Common myeloid progenitor, CD34-positive (primary cell): ENCODE results near the gene TRIM31.
A peak's percentile ranks its signal among the peaks of the same experiment; 100 is the strongest.

Experiments used
- CTCF ChIA-PET: fragments of 350-600 bp; sonication (Branson Sonifier 250); formaldehyde crosslinking; loops from one replicate; lab custom pipeline; 2021; ENCODE audit warnings: antibody characterized with exemption; lab: Charles Lee
- POLR2A ChIA-PET: fragments of 350-600 bp; sonication (Branson Sonifier 250); formaldehyde crosslinking; loops from one replicate; lab custom pipeline; 2021; ENCODE audit warnings: antibody characterized with exemption; lab: Charles Lee
- DNase-seq, 3 donors: peaks; one replicate each; pipeline versions ENCODE4 v3.0.0 to v3.0.0-alpha.2; 2013
- H3K27ac ChIP-seq, 2 experiments: 1 replicate in 1 of 2; 2 replicates in 1 of 2; pipeline ENCODE4 v1.7.0; 2013; ENCODE audit warnings: inconsistent platforms in 2 of 2, low read length in 2 of 2, mild to moderate bottlenecking in 2 of 2, low read depth in 1 of 2, moderate library complexity in 1 of 2; ENCODE audit not compliant: severe bottlenecking in 2 of 2, insufficient read depth in 1 of 2, poor library complexity in 1 of 2
- H3K27me3 ChIP-seq, 5 experiments: replicated peaks in 2 of 5; 1 replicate in 3 of 5; 2 replicates in 2 of 5; pipeline versions ENCODE4 v1.6.1 to v1.7.0; 2013; ENCODE audit warnings: low read length in 4 of 5, mild to moderate bottlenecking in 2 of 5, moderate library complexity in 2 of 5, inconsistent platforms in 1 of 5; ENCODE audit not compliant: insufficient read depth in 5 of 5, control insufficient read depth in 4 of 5
- H3K36me3 ChIP-seq, 4 experiments: 1 replicate in 2 of 4; 2 replicates in 2 of 4; pipeline versions ENCODE4 v1.6.1 to v1.7.0; 2013; ENCODE audit warnings: low read length in 3 of 4, control low read depth in 1 of 4, mild to moderate bottlenecking in 1 of 4; ENCODE audit not compliant: control insufficient read depth in 4 of 4, insufficient read depth in 4 of 4
- H3K4me1 ChIP-seq, 4 experiments: 1 replicate in 3 of 4; 2 replicates in 1 of 4; pipeline versions ENCODE4 v1.6.1 to v1.7.1; 2013; ENCODE audit warnings: low read length in 3 of 4, mild to moderate bottlenecking in 3 of 4, control low read depth in 1 of 4, inconsistent platforms in 1 of 4, moderate library complexity in 1 of 4; ENCODE audit not compliant: control insufficient read depth in 4 of 4, insufficient read depth in 4 of 4; ENCODE audit errors: control extremely low read depth in 1 of 4
- H3K4me3 ChIP-seq, 7 experiments: 1 replicate in 4 of 7; 2 replicates in 3 of 7; pipeline versions ENCODE4 v1.5.1 to v1.7.0; 2013; ENCODE audit warnings: mild to moderate bottlenecking in 7 of 7, low read length in 6 of 7, moderate library complexity in 6 of 7, inconsistent platforms in 2 of 7, low read depth in 2 of 7, control low read depth in 1 of 7; ENCODE audit not compliant: insufficient read depth in 4 of 7, control insufficient read depth in 1 of 7; ENCODE audit errors: extremely low read depth in 1 of 7
- H3K9me3 ChIP-seq, 5 experiments: 1 replicate in 4 of 5; 2 replicates in 1 of 5; pipeline versions ENCODE4 v1.6.1 to v1.7.1; 2013; ENCODE audit warnings: low read length in 4 of 5, mild to moderate bottlenecking in 2 of 5, inconsistent platforms in 1 of 5, low read depth in 1 of 5, moderate library complexity in 1 of 5; ENCODE audit not compliant: control insufficient read depth in 4 of 5, insufficient read depth in 2 of 5; ENCODE audit errors: control extremely low read depth in 1 of 5
- WGBS: methylation state at CpG from one replicate; pipeline ENCODE4 v1.1.5; 2013; ENCODE audit not compliant: insufficient coverage; 5-methylcytosine and 5-hydroxymethylcytosine counted together

Gene TRIM31

DNA sequence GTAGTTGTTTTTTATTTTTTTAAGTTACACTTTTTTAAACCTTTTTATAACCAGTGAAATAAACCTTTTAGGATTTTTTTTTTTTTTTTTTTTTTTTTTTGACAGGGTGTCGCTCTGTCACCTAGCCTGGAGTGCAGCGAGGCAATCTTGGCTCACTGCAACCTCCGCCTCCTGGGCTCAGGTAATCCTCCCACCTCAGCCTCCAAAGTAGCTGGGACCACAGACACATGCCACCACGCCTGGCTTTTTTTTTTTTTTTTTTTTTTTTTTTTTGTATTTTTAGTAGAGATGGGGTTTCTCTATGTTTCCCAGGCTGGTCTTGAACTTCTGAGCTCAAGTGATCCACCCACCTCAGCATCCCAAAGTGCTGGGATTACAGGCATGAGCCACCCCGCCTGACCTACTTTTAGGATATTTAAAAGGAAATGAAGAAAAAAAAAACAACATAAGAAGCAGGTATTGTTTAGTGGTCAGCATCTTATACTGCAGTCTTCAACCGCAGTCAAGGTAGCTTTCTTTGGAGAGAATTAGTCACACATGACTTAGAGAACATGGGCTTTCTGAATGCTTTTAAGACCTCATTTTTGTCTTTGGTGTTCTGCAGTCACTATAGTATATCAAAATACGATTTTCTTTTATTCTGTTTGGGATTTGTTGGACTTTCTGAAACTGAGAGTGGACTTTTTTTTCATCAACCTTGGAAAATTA, 50.3 kb downstream of the TRIM31 start:
- POLR2A ChIA-PET: no interaction called here

DNA sequence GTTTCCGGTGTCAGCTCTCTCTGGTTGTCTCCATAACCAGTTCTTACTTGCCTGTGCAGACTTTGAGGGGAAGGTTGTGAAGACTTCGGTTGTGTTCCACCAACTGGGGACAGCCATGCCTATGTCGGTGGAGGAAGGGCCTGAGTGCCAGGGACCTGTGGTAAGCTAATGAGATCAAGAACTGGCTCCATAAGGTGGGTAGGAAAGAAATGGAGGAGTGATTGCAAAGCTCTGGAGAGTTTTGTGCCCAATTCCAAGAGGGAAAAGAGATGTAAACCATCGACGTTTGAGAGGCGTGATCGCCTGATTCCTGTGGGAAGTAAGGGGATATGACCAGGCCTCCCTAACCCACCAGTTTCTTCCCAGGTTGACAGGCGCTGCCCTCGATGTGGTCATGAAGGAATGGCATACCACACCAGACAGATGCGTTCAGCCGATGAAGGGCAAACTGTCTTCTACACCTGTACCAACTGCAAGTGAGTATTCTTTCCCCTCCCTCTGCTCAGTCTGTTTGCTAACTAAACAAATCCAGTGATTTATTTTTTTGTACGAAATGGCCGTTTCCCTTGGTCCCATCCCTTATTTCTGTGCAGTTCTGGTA, 50.9 kb downstream of the TRIM31 start:
- H3K27me3 ChIP-seq: no peaks in the 10 kb centered on the region
- H3K27ac ChIP-seq: peak overlapping the region; percentile 86 to 97
- ChIA-PET CTCF (interaction anchor here (2.7 kb wide), 1 partner anchor 9 kb away, joined by 9 read pairs; no protein-coding TSS in a partner anchor), POLR2A (interaction anchor here (1.5 kb wide), 1 partner anchor 9 kb away, joined by 3 read pairs; no protein-coding TSS in a partner anchor)
- H3K9me3 ChIP-seq: no peaks in the 10 kb centered on the region
- peaks cover 18 to 40% (median 31%) of the 10 kb centered on the region in 4 experiments for H3K4me1 ChIP-seq
- peak in 1 of 3 donors; percentile 50 for DNase-seq
- WGBS: 64% methylated on average over 6 of the region's 13 CpGs
- peak overlapping the region; percentile 74 to 100 (median 95) for H3K4me3 ChIP-seq
- peaks cover 5 to 28% (median 18%) of the 10 kb centered on the region in 4 experiments for H3K36me3 ChIP-seq

More for the DNA sequence above, 50.3 kb downstream of the TRIM31 start:
- H3K9me3 ChIP-seq: no peaks in the 10 kb centered on the region
- peaks cover 5 to 21% (median 16%) of the 10 kb centered on the region in 4 experiments for H3K36me3 ChIP-seq
- H3K4me3 ChIP-seq: peak overlapping the region in 5 of 7 experiments; percentile 93 to 100 (median 95)
- H3K27me3 ChIP-seq: no peaks in the 10 kb centered on the region
- H3K4me1 ChIP-seq: peaks cover 23 to 43% (median 33%) of the 10 kb centered on the region in 4 experiments
- peak in 2 of 3 donors; percentile 27 to 61 for DNase-seq
- no CpG with 5 or more reads among the region's 7 CpGs for WGBS
- H3K27ac ChIP-seq: peak overlapping the region in 1 of 2 experiments; percentile 97
- CTCF ChIA-PET: interaction anchor here (0.6 kb wide), 1 partner anchor 413 kb away, joined by 3 read pairs; no protein-coding TSS in a partner anchor

DNA sequence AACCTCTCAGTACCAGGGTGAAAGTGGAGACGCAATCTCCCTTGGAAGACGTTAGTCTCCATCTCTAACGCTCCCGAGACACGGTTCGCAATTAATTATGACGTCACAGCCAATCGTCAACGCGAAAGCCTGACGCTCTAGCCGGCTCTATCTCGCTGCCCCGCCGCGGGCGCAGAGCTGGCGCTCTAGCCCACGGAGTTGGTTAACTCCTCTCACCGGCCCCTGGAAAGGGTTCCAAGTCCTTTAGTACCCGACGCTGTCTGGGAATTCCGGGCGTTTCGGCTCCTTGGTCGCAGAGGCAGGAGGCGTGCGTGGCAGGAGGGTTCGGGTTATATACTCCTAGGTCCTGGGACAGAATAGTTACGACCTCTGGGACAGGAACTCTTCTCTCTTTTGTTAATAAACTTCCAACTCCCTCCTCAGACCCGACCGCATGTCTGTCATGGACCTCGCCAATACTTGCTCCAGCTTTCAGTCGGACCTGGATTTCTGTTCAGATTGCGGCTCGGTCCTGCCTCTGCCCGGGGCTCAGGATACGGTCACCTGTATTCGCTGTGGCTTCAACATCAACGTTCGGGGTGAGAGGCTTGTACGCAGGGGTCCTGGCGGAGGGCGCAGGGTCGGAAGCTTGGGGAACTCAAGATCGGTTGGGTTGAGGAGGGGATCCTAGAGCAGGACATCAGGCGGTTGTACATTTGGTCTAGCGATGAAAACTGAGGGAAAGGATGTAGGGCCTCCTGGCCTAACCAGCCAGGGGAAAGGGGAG, 51.6 kb downstream of the TRIM31 start, which contains the start of gene POLR1H:
Gene POLR1H, plus strand, starts transcription at position 174 of the 766 bp plus-strand sequence. Its CDS starts 260 bp downstream, at position 434.
- Histone ChIP-seq H3K27me3 (no peaks in the 10 kb centered on the region), H3K4me3 (peak within 1 kb of the TSS; percentile 74 to 100 (median 95)), H3K27ac (peak within 1 kb of the TSS; percentile 86 to 97), H3K4me1 (peaks cover 18 to 36% (median 28%) of the 10 kb centered on the region in 4 experiments), H3K9me3 (no peaks in the 10 kb centered on the region), H3K36me3 (peaks cover 8 to 32% (median 19%) of the 10 kb centered on the region in 4 experiments)
- WGBS: under 1% methylated on average over 46 of the region's 48 CpGs
- POLR2A ChIA-PET: interaction anchor here (0.6 to 1.5 kb wide), 4 partner anchors 9 to 152 kb away, joined by 3 read pairs; partner anchors contain the start of gene TRIM26
- peak; percentile 94 to 95 (median 95) for DNase-seq
- CTCF ChIA-PET: interaction anchor here (1.0 to 2.7 kb wide), 2 partner anchors 9 to 10 kb away, joined by 8 to 9 read pairs; no protein-coding TSS in a partner anchor

DNA sequence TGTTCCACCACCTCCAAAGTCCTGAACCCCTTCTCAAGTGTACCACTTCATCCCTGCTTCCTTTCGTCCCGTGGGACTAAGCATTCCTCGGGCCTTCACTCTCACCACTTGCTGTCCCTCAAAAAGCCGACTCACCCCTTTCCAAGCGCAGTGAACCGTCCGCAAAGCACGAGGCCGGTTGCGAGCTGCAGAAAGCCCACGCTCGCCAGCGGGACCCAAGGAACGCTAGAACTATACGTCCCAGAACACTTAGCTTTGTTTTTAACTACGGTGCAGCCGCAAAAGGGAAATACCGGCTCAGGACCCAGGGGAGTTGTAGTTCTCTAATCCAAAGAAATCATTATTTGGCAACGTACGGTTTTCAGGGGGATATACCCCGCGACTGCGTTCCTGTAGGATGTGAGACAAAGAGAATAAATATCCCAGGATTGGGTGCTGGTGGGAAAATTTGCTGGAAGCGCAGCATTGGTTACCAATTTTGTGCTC, 52.2 kb downstream of the TRIM31 start:
- no peaks in the 10 kb centered on the region for H3K27me3 ChIP-seq
- peaks cover 8 to 35% (median 21%) of the 10 kb centered on the region in 4 experiments for H3K36me3 ChIP-seq
- H3K4me3 ChIP-seq: peak overlapping the region; percentile 74 to 100 (median 95)
- DNase-seq: peak in 2 of 3 donors; percentile 74
- ChIA-PET POLR2A (interaction anchor here (0.6 to 1.5 kb wide), 4 partner anchors 10 to 152 kb away, joined by 3 read pairs; partner anchors contain the start of gene TRIM26), CTCF (interaction anchor here (1.0 to 2.7 kb wide), 3 partner anchors 9 to 42 kb away, joined by 3 to 9 read pairs (median 8); no protein-coding TSS in a partner anchor)
- no peaks in the 10 kb centered on the region for H3K9me3 ChIP-seq
- H3K4me1 ChIP-seq: peaks cover 14 to 29% (median 22%) of the 10 kb centered on the region in 4 experiments
- WGBS: 0% methylated on average over 23 of the region's 24 CpGs
- H3K27ac ChIP-seq: peak overlapping the region; percentile 86 to 97

DNA sequence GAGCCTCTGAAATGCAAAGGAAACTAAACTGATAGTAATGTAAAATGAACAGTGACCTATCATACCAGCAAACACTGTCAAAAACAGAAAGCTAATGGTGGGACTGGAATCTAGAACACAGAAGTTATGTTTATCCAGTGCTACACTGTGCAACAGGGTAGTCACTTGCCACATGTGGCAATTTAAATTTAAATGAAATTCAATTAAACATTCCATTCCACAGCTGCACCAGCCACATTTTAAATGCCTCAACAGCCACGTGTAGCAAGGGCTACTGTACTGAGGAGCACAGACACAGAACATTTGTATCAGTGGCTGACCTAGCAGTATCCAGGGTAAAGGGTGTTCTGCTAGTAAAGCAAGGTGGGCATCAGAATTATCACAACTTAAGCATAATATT, 57.4 kb downstream of the TRIM31 start:
- Histone ChIP-seq H3K4me1 (peaks cover 7 to 11% (median 10%) of the 10 kb centered on the region in 4 experiments), H3K4me3 (no peak overlapping the region), H3K9me3 (no peaks in the 10 kb centered on the region), H3K27me3 (no peaks in the 10 kb centered on the region), H3K27ac (no peak overlapping the region), H3K36me3 (peaks cover 2 to 30% (median 13%) of the 10 kb centered on the region in 4 experiments)
- WGBS: no CpG with 5 or more reads among the region's 1 CpG
- ChIA-PET POLR2A (no interaction called here), CTCF (interaction anchor here (1.7 kb wide), 1 partner anchor 10 kb away, joined by 3 read pairs; no protein-coding TSS in a partner anchor)
- DNase-seq: no peak

DNA sequence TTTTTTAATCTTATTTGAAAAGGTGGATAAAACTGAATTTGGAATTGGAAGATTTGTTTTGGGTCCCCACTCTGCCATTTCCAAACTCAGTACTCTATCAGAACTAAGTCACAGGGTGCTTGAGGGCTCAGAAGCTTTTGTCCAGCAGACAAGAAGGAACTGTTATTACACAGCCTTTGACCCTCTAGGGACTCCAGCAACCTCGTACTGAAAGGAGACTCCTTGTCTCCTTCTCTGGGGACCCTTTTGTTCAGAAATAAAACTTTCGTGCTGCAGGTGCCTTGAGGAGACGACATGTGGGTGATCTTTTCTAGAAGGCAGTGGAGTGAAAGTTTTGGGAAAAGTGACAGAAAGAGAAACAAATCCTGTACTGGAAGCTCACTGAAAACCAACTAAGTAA, 59.2 kb downstream of the TRIM31 start:
- CTCF ChIA-PET: interaction anchor here (1.0 kb wide), 1 partner anchor 10 kb away, joined by 3 read pairs; no protein-coding TSS in a partner anchor
- no peak overlapping the region for H3K4me3 ChIP-seq
- H3K27ac ChIP-seq: no peak overlapping the region
- H3K4me1 ChIP-seq: no peaks in the 10 kb centered on the region
- H3K9me3 ChIP-seq: no peaks in the 10 kb centered on the region
- no peaks in the 10 kb centered on the region for H3K27me3 ChIP-seq
- no peak for DNase-seq
- WGBS: 100% methylated on average over 1 of the region's 3 CpGs
- POLR2A ChIA-PET: no interaction called here
- H3K36me3 ChIP-seq: peaks cover 2 to 30% (median 13%) of the 10 kb centered on the region in 4 experiments
